Gastrocnemius medialis (tissue), 4 donors: ENCODE results near the gene ZBTB20. TPM values are rescaled to one million over a fixed set of nuclear protein-coding genes. Genes with fewer than 3 reads are reported as not detected.

Experiments used
- ATAC-seq, 2 donors: fragments of 150-250 bp; one replicate each; pipeline ENCODE4 v1.9.1; 2016
- DNase-seq, 2 donors: peaks; one replicate each; pipeline ENCODE4 v3.0.0-alpha.2; 2019
- H3K27ac ChIP-seq, 4 donors: fragments of 200-600 bp; sonication (generic); 1 replicate in 1 of 4; 2 replicates in 3 of 4; pipeline ENCODE4 v1.5.1; 2016 to 2018; ENCODE audit warnings: mild to moderate bottlenecking in 2 of 4, moderate library complexity in 1 of 4
- H3K27me3 ChIP-seq, 3 donors: fragments of 200-600 bp; sonication (generic) in 2 of 3; 1 replicate in 1 of 3; 2 replicates in 2 of 3; pipeline versions ENCODE4 v1.5.1 to v1.6.0; 2016 to 2019; ENCODE audit warnings: mild to moderate bottlenecking in 1 of 3, moderate library complexity in 1 of 3
- H3K36me3 ChIP-seq, 2 donors: fragments of 200-600 bp; sonication (generic) in 1 of 2; one replicate each; pipeline ENCODE4 v1.5.1; 2017 to 2018
- H3K4me1 ChIP-seq, 2 donors: fragments of 200-600 bp; sonication (generic) in 1 of 2; one replicate each; pipeline ENCODE4 v1.5.1; 2016 to 2017; ENCODE audit warnings: mild to moderate bottlenecking in 2 of 2
- H3K4me3 ChIP-seq, 4 donors: fragments of 200-600 bp; sonication (generic) in 3 of 4; 1 replicate in 1 of 4; 2 replicates in 3 of 4; pipeline ENCODE4 v1.5.1; 2016 to 2019; ENCODE audit warnings: mild to moderate bottlenecking in 2 of 4
- H3K9me3 ChIP-seq, 3 donors: fragments of 200-600 bp; sonication (generic) in 2 of 3; 1 replicate in 1 of 3; 2 replicates in 2 of 3; pipeline ENCODE4 v1.5.1; 2016 to 2019
- CTCF ChIP-seq, 5 experiments: fragments of 450-650 bp in 3 of 5; fragments of 200-600 bp in 2 of 5; sonication (generic) in 2 of 5; IDR thresholded peaks in 4 of 5; conservative IDR thresholded peaks in 1 of 5; 1 replicate in 4 of 5; 2 replicates in 1 of 5; pipeline ENCODE4 v1.5.1; 2016 to 2019; ENCODE audit warnings: antibody characterized with exemption in 5 of 5, mild to moderate bottlenecking in 3 of 5, moderate library complexity in 3 of 5
- POLR2A ChIP-seq, 2 donors: fragments of 450-650 bp; IDR thresholded peaks; one replicate each; pipeline ENCODE4 v1.6.1; 2017; ENCODE audit warnings: antibody characterized with exemption in 2 of 2, mild to moderate bottlenecking in 2 of 2, moderate library complexity in 2 of 2
- in situ Hi-C, 4 donors: fragments of 200-750 bp; cut with MboI; loops; one replicate each; pipeline versions ENCODE4 v1.15.0 to v1.8.0; 2017; ENCODE audit warnings: low sequenced_read_pairs in 4 of 4
- intact Hi-C: fragments of 100-400 bp; cut with DNase I; formaldehyde crosslinking; loops from one replicate; pipeline ENCODE4 v1.15.1; 2023; ENCODE audit warnings: low total_unique reads
- total RNA-seq, 4 donors: library from RNA; depleted of rRNA; stranded (reverse); fragments of >200 nt; gene quantifications; one replicate each; pipeline versions ENCODE4 v1.1.0 to v1.2.3, GENCODE V29; 2016

The ZBTB20 gene
- total RNA-seq, 4 donors from 2014 or later: 47.6 to 86.5 (median 69.0) TPM

- TF ChIP-seq POLR2A (IDR thresholded peaks at IDR 0.05): no peak
- no peak for TF ChIP-seq CTCF (IDR thresholded peaks at IDR 0.05 in 4 of 5, conservative IDR thresholded peaks at IDR 0.05 in 1 of 5)
- peaks cover 10 to 21% of the 10 kb centered on the region in 2 donors for H3K4me1 ChIP-seq
- H3K4me3 ChIP-seq: no peak overlapping the region
- no peak overlapping the region for H3K27ac ChIP-seq
- ATAC-seq (no peak), DNase-seq (no peak)
- no peaks in the 10 kb centered on the region for H3K27me3 ChIP-seq
- in situ Hi-C loops (no loop called here), intact Hi-C loops (no loop called here)
- H3K9me3 ChIP-seq: no peaks in the 10 kb centered on the region
- no peaks in the 10 kb centered on the region for H3K36me3 ChIP-seq
Observed at GRCh38 chr3:114550165-114550564, 596.9 kb downstream of the ZBTB20 start.

GRCh38 chr3:114545193-114545592, 601.9 kb downstream of the ZBTB20 start:
- H3K4me1 ChIP-seq: peaks cover 10 to 14% of the 10 kb centered on the region in 2 donors
- TF ChIP-seq POLR2A (IDR thresholded peaks at IDR 0.05) (no peak), CTCF (IDR thresholded peaks at IDR 0.05 in 4 of 5, conservative IDR thresholded peaks at IDR 0.05 in 1 of 5) (no peak)
- ATAC-seq (no peak), DNase-seq (no peak)
- in situ Hi-C loops: no loop called here
- H3K9me3 ChIP-seq: no peaks in the 10 kb centered on the region
- H3K27ac ChIP-seq: no peak overlapping the region
- no peaks in the 10 kb centered on the region for H3K27me3 ChIP-seq
- no peak overlapping the region for H3K4me3 ChIP-seq
- no peaks in the 10 kb centered on the region for H3K36me3 ChIP-seq
- intact Hi-C loops: no loop called here

- TF ChIP-seq POLR2A (IDR thresholded peaks at IDR 0.05): no peak
- TF ChIP-seq CTCF (IDR thresholded peaks at IDR 0.05 in 4 of 5, conservative IDR thresholded peaks at IDR 0.05 in 1 of 5): no peak
Observed at GRCh38 chr3:114542359-114542758, 604.7 kb downstream of the ZBTB20 start.

GRCh38 chr3:114539525-114539924, 607.6 kb downstream of the ZBTB20 start:
- Histone ChIP-seq H3K4me3 (no peak overlapping the region), H3K4me1 (peaks cover 10 to 14% of the 10 kb centered on the region in 2 donors), H3K27me3 (no peaks in the 10 kb centered on the region), H3K27ac (no peak overlapping the region), H3K9me3 (no peaks in the 10 kb centered on the region), H3K36me3 (no peaks in the 10 kb centered on the region)
- DNase-seq: no peak
- in situ Hi-C loops (no loop called here), intact Hi-C loops (no loop called here)
- ATAC-seq: no peak
- no peak for TF ChIP-seq POLR2A (IDR thresholded peaks at IDR 0.05)
- TF ChIP-seq CTCF (IDR thresholded peaks at IDR 0.05 in 4 of 5, conservative IDR thresholded peaks at IDR 0.05 in 1 of 5): no peak

More at GRCh38 chr3:114542359-114542758, 604.7 kb downstream of the ZBTB20 start:
- intact Hi-C loops: no loop called here
- DNase-seq (no peak), ATAC-seq (no peak)
- Histone ChIP-seq H3K4me3 (no peak overlapping the region), H3K9me3 (no peaks in the 10 kb centered on the region), H3K27ac (no peak overlapping the region), H3K36me3 (no peaks in the 10 kb centered on the region), H3K27me3 (no peaks in the 10 kb centered on the region), H3K4me1 (peaks cover 10 to 14% of the 10 kb centered on the region in 2 donors)
- in situ Hi-C loops: no loop called here

GRCh38 chr3:114538211-114538610, 608.9 kb downstream of the ZBTB20 start:
- H3K4me3 ChIP-seq: no peak overlapping the region
- no peaks in the 10 kb centered on the region for H3K9me3 ChIP-seq
- TF ChIP-seq CTCF (IDR thresholded peaks at IDR 0.05 in 4 of 5, conservative IDR thresholded peaks at IDR 0.05 in 1 of 5) (no peak), POLR2A (IDR thresholded peaks at IDR 0.05) (no peak)
- H3K27ac ChIP-seq: no peak overlapping the region
- intact Hi-C loops: no loop called here
- in situ Hi-C loops: no loop called here
- DNase-seq: no peak
- H3K27me3 ChIP-seq: no peaks in the 10 kb centered on the region
- no peaks in the 10 kb centered on the region for H3K36me3 ChIP-seq
- peaks cover 10 to 12% of the 10 kb centered on the region in 2 donors for H3K4me1 ChIP-seq
- no peak for ATAC-seq
